Cardiac fibroblast (primary cell): Measurements from ENCODE around the gene CHML.

Experiments
- DNase-seq, 2 donors: peaks; one replicate each; pipeline versions ENCODE4 v3.0.0 to v3.0.0-alpha.2; 2010; ENCODE audit warnings: low read depth in 2 of 2
- H3K4me3 ChIP-seq, 2 donors: replicated peaks in 1 of 2; 1 replicate in 1 of 2; 2 replicates in 1 of 2; pipeline ENCODE4 v1.5.1; 2011; ENCODE audit warnings: low read depth in 2 of 2, low read length in 2 of 2, mild to moderate bottlenecking in 2 of 2, moderate library complexity in 1 of 2
- CTCF ChIP-seq: IDR thresholded peaks from one replicate; pipeline ENCODE4 v1.5.1; 2011; ENCODE audit warnings: low read depth, mild to moderate bottlenecking, low read length, inconsistent platforms

CHML gene

DNA sequence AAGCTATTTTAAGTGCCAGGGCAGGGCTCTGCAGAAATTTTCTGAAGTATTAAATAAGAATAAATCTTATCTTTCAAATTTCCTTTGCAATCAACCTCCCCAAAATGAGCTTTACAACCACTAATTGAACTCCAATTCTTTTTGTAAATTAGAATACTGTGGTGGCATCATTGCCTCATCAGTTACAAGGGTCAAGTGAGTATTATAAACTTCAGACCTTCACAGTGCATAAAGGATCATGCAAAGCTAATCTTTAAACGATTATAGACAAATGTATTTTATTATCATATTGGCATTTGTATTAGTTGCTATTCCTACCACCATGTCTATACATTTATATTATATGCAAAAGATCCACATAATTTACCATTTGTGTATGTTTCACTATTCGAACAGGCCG is 7.2 kb downstream of the CHML start:
- no peak for TF ChIP-seq CTCF
- no peak for DNase-seq
- no peak overlapping the region for H3K4me3 ChIP-seq

- no peak for DNase-seq
- no peak overlapping the region for H3K4me3 ChIP-seq
- TF ChIP-seq CTCF, result no peak
Observed at GRCh38 chr1:241631674-241632073, 8.5 kb downstream of the CHML start.

DNA sequence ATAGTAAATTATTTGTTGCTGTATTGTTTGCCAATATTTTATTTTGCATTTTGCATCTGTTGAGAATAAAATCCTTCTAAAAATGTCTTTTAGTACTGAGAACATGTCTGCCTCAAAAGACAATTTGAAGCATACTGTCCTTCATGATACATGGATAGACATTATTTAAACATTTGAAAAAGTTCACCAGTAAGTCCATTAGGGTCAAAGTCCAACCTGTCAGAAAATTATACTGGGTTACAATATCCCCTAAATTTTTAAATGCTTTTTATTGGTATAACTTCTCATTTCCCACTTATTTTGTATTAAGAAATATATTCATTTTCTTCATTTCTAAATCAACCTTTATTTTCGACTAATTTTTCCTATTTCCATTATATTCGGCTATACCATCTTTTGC is 9.3 kb downstream of the CHML start:
- H3K4me3 ChIP-seq, result no peak overlapping the region
- TF ChIP-seq CTCF, result no peak
- DNase-seq, result no peak

- DNase-seq, result no peak
- no peak for TF ChIP-seq CTCF
- H3K4me3 ChIP-seq, result no peak overlapping the region
Observed at GRCh38 chr1:241630476-241630875, 9.7 kb downstream of the CHML start.

DNA sequence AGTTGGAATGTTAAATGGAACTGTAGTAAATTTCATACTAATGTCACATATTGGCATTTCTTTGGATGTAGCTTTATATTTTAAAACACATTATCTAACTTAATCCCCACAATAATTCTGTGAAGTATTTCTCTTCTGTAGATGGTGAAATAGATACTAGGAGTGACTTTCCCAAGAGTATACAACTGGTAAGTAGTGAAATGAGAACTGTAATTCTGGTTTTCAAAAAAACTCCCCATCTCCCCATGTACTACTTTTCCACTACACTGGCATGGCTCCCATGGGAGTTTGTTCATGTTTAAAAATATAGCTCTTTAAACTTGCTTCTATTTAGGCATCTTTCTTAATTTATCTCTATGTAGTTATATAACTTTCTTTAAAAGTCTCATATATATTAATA is 10.2 kb downstream of the CHML start:
- H3K4me3 ChIP-seq, result no peak overlapping the region
- TF ChIP-seq CTCF, result no peak
- DNase-seq, result no peak

- no peak overlapping the region for H3K4me3 ChIP-seq
- peak; percentile 85 to 92 for DNase-seq
- TF ChIP-seq CTCF, result peak; percentile 67
Observed at GRCh38 chr1:241627453-241628259, 12.5 kb downstream of the CHML start.

- peak in 1 of 2 donors; percentile 48 for DNase-seq
- no peak for TF ChIP-seq CTCF
- no peak overlapping the region for H3K4me3 ChIP-seq
Observed at GRCh38 chr1:241624935-241625334, 15.2 kb downstream of the CHML start.
